Endothelial cell of umbilical vein (primary cell): Measurements from ENCODE around the gene R3HDML.

ENCODE experiments used
- CTCF ChIP-seq, 2 donors: IDR thresholded peaks; 1 replicate in 1 of 2; 2 replicates in 1 of 2; pipeline ENCODE4 v1.5.1; 2011; ENCODE audit warnings: low read length in 2 of 2, mild to moderate bottlenecking in 2 of 2, moderate library complexity in 2 of 2, control low read depth in 1 of 2, inconsistent platforms in 1 of 2, low read depth in 1 of 2; ENCODE audit not compliant: insufficient read depth in 1 of 2; ENCODE audit errors: extremely low read depth in 1 of 2
- EZH2 ChIP-seq: IDR thresholded peaks from 2 replicates; pipeline ENCODE4 v1.6.1; 2012; ENCODE audit warnings: borderline replicate concordance, low read depth, mild to moderate bottlenecking, moderate library complexity, low read length, inconsistent platforms; ENCODE audit not compliant: severe bottlenecking
- MYC ChIP-seq: IDR thresholded peaks from one replicate; pipeline ENCODE4 v1.6.1; 2011; ENCODE audit warnings: mild to moderate bottlenecking, low read depth, low read length
- POLR2A ChIP-seq: IDR thresholded peaks from 2 replicates; pipeline ENCODE4 v1.6.1; 2012; ENCODE audit warnings: low read depth, mild to moderate bottlenecking, control low read depth, low read length
- POLR2AphosphoS5 ChIP-seq: IDR thresholded peaks from 2 replicates; pipeline ENCODE4 v1.6.1; 2012; ENCODE audit warnings: low read depth, mild to moderate bottlenecking, control low read depth, low read length, moderate library complexity; ENCODE audit not compliant: insufficient read depth

- no peak for TF ChIP-seq CTCF (IDR thresholded peaks at IDR 0.05; ENCODE audit: extremely low read depth in 1 of 2, insufficient read depth in 1 of 2, low read depth in 1 of 2, low read length in 2 of 2)
- TF ChIP-seq MYC = no peak
- TF ChIP-seq POLR2A = no peak
- no peak for TF ChIP-seq POLR2AphosphoS5
- no peak for TF ChIP-seq EZH2
Measured at GRCh38 chr20:44334709-44335108, 2.1 kb upstream of the R3HDML start.
